ENCODE data around the gene RAB22A. TPM values are rescaled to one million over a fixed set of nuclear protein-coding genes. Genes with fewer than 3 reads are reported as not detected.
"Not testable (repeated sequence)": the region's sequence is repeated elsewhere in the genome, so short reads cannot be mapped to it uniquely, and the experiment has no call there.

The RAB22A gene
- total and polyA plus RNA-seq, 4 donors, result 21.6 to 32.2 (median 23.4) TPM

DNA sequence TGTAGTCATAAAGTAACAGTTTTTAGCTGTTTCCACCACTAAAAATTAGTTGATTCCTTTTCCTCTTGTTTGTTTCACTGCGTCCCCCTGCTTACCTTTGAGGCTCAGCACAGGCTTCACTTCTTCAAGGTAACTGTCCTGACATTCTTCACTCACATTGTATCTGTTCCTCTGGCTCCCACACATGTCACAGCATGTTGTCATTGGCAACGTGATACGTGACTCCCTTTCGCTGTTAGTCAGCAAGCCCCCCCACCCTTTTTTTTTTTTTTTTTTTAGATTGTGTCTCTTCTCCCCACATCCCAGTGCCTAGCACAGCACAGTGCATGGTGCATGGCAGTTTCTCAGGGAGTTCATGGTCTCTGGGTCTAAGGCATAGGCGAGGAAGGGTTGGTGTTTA, 92.8 kb downstream of the RAB22A start:
- no peaks in the 10 kb centered on the region for H3K36me3 ChIP-seq (ENCODE audit: control insufficient read depth, insufficient read depth, low read length)
- H3K9me3 ChIP-seq (ENCODE audit: control insufficient read depth, insufficient read depth, low read length), result no peaks in the 10 kb centered on the region
- H3K27me3 ChIP-seq (ENCODE audit: control insufficient read depth, insufficient read depth, low read length), result no peaks in the 10 kb centered on the region
- H3K4me3 ChIP-seq (ENCODE audit: low read depth, low read length), result no peak overlapping the region
- no peak for DNase-seq (ENCODE audit: low read depth in 4 of 6, low spot score in 6 of 6)
- 67% methylated on average over 2 of the region's 5 CpGs for WGBS (ENCODE audit: insufficient coverage)
- H3K4me1 ChIP-seq (ENCODE audit: control insufficient read depth, insufficient read depth, low read length), result peaks cover 4% of the 10 kb centered on the region
- no peak overlapping the region for H3K27ac ChIP-seq (ENCODE audit: low read depth, low read length)

GRCh38 chr20:58402827-58403226, 93.3 kb downstream of the RAB22A start:
- Histone ChIP-seq H3K36me3 (ENCODE audit: control insufficient read depth, insufficient read depth, low read length) (no peaks in the 10 kb centered on the region), H3K9me3 (ENCODE audit: control insufficient read depth, insufficient read depth, low read length) (no peaks in the 10 kb centered on the region), H3K27me3 (ENCODE audit: control insufficient read depth, insufficient read depth, low read length) (no peaks in the 10 kb centered on the region), H3K4me3 (ENCODE audit: low read depth, low read length) (no peak overlapping the region), H3K4me1 (ENCODE audit: control insufficient read depth, insufficient read depth, low read length) (peaks cover 4% of the 10 kb centered on the region), H3K27ac (ENCODE audit: low read depth, low read length) (no peak overlapping the region)
- WGBS (ENCODE audit: insufficient coverage), result 83% methylated on average over 1 of the region's 5 CpGs
- no peak for DNase-seq (ENCODE audit: low read depth in 4 of 6, low spot score in 6 of 6)

- Histone ChIP-seq H3K9me3 (ENCODE audit: control insufficient read depth, insufficient read depth, low read length) (no peaks in the 10 kb centered on the region), H3K4me1 (ENCODE audit: control insufficient read depth, insufficient read depth, low read length) (peaks cover 4% of the 10 kb centered on the region), H3K27ac (ENCODE audit: low read depth, low read length) (no peak overlapping the region), H3K4me3 (ENCODE audit: low read depth, low read length) (no peak overlapping the region), H3K36me3 (ENCODE audit: control insufficient read depth, insufficient read depth, low read length) (no peaks in the 10 kb centered on the region), H3K27me3 (ENCODE audit: control insufficient read depth, insufficient read depth, low read length) (no peaks in the 10 kb centered on the region)
- 96% methylated on average over 2 of the region's 3 CpGs for WGBS (ENCODE audit: insufficient coverage)
- no peak for DNase-seq (ENCODE audit: low read depth in 4 of 6, low spot score in 6 of 6)
Observed at GRCh38 chr20:58403272-58403671, 93.8 kb downstream of the RAB22A start.

- no peak overlapping the region for H3K27ac ChIP-seq (ENCODE audit: low read depth, low read length)
- no peak for DNase-seq (ENCODE audit: low read depth in 4 of 6, low spot score in 6 of 6)
- no peaks in the 10 kb centered on the region for H3K9me3 ChIP-seq (ENCODE audit: control insufficient read depth, insufficient read depth, low read length)
- WGBS (ENCODE audit: insufficient coverage), result 66% methylated on average over 3 of the region's 11 CpGs
- peaks cover 4% of the 10 kb centered on the region for H3K4me1 ChIP-seq (ENCODE audit: control insufficient read depth, insufficient read depth, low read length)
- H3K36me3 ChIP-seq (ENCODE audit: control insufficient read depth, insufficient read depth, low read length), result no peaks in the 10 kb centered on the region
- no peak overlapping the region for H3K4me3 ChIP-seq (ENCODE audit: low read depth, low read length)
- H3K27me3 ChIP-seq (ENCODE audit: control insufficient read depth, insufficient read depth, low read length), result no peaks in the 10 kb centered on the region
Observed at GRCh38 chr20:58405504-58406291, 96.2 kb downstream of the RAB22A start.

DNA sequence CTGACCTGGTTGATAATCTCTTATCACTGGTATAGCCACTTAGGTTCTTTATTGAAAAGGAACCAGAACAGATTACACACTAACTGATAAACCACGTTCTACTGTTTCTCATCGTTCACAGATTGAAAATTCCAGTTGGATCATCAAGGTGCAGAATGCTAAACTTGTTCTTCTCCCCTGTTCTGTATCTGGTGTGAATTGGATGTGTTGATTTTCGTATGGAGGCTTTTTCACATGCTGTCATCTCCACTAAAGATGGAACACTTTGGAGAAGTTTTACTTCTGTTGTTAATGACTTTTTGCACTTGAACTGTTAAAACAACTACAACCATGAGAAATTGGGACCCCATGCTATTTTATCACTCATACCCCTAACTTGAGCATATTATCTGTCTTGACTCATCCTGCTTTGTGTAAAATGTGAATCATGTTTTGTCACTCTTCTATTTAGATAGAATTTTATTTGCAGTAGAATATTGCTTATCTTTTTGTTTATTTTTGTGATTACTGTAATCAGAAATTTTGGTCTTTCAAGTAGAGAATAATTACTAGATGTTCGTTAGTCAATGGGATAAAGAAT, 97.0 kb downstream of the RAB22A start:
- Histone ChIP-seq H3K27ac (ENCODE audit: low read depth, low read length) (no peak overlapping the region), H3K4me3 (ENCODE audit: low read depth, low read length) (no peak overlapping the region), H3K4me1 (ENCODE audit: control insufficient read depth, insufficient read depth, low read length) (peaks cover 4% of the 10 kb centered on the region), H3K9me3 (ENCODE audit: control insufficient read depth, insufficient read depth, low read length) (no peaks in the 10 kb centered on the region), H3K36me3 (ENCODE audit: control insufficient read depth, insufficient read depth, low read length) (no peaks in the 10 kb centered on the region), H3K27me3 (ENCODE audit: control insufficient read depth, insufficient read depth, low read length) (no peaks in the 10 kb centered on the region)
- DNase-seq (ENCODE audit: low read depth in 4 of 6, low spot score in 6 of 6), result no peak
- WGBS (ENCODE audit: insufficient coverage), result no CpG with 5 or more reads among the region's 4 CpGs

GRCh38 chr20:58407201-58407873, 97.8 kb downstream of the RAB22A start:
- Histone ChIP-seq H3K27ac (ENCODE audit: low read depth, low read length) (no peak overlapping the region), H3K4me3 (ENCODE audit: low read depth, low read length) (no peak overlapping the region), H3K36me3 (ENCODE audit: control insufficient read depth, insufficient read depth, low read length) (no peaks in the 10 kb centered on the region), H3K9me3 (ENCODE audit: control insufficient read depth, insufficient read depth, low read length) (no peaks in the 10 kb centered on the region), H3K4me1 (ENCODE audit: control insufficient read depth, insufficient read depth, low read length) (peaks cover 4% of the 10 kb centered on the region), H3K27me3 (ENCODE audit: control insufficient read depth, insufficient read depth, low read length) (no peaks in the 10 kb centered on the region)
- no CpG with 5 or more reads among the region's 4 CpGs for WGBS (ENCODE audit: insufficient coverage)
- DNase-seq (ENCODE audit: low read depth in 4 of 6, low spot score in 6 of 6), result no peak

DNA sequence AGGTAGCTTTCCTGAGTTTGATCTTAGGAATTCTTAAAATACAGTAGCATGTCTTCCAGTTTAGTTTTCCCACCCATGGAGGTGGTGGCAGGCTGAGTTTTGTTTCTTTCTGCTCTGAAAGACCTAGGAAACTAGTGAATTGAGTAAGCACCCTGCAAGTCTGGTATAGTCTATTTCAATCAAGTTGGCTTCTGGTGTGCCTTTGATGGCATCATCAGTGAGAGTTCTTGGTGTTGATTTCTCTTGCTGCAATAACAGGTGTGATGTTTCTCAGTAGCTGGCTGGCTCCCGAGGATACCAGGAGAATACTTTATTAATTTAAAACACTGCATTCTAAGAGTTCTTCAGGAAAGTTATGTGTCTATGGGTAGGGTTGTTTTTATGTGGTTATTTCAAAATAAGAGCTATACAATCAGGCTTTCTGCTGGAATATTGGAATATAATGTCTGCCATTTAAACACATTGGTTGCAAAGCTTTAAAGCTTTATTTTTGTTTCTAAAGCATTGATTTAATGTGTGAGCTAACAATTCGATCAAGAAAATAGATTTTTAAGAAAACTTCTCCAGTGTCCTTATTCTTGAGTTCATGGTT, 98.5 kb downstream of the RAB22A start:
- no peaks in the 10 kb centered on the region for H3K27me3 ChIP-seq (ENCODE audit: control insufficient read depth, insufficient read depth, low read length)
- H3K27ac ChIP-seq (ENCODE audit: low read depth, low read length), result peak overlapping the region; percentile 3
- H3K36me3 ChIP-seq (ENCODE audit: control insufficient read depth, insufficient read depth, low read length), result no peaks in the 10 kb centered on the region
- H3K9me3 ChIP-seq (ENCODE audit: control insufficient read depth, insufficient read depth, low read length), result no peaks in the 10 kb centered on the region
- no peak for DNase-seq (ENCODE audit: low read depth in 4 of 6, low spot score in 6 of 6)
- peaks cover 4% of the 10 kb centered on the region for H3K4me1 ChIP-seq (ENCODE audit: control insufficient read depth, insufficient read depth, low read length)
- H3K4me3 ChIP-seq (ENCODE audit: low read depth, low read length), result no peak overlapping the region
- WGBS (ENCODE audit: insufficient coverage), result no CpG with 5 or more reads among the region's 2 CpGs

DNA sequence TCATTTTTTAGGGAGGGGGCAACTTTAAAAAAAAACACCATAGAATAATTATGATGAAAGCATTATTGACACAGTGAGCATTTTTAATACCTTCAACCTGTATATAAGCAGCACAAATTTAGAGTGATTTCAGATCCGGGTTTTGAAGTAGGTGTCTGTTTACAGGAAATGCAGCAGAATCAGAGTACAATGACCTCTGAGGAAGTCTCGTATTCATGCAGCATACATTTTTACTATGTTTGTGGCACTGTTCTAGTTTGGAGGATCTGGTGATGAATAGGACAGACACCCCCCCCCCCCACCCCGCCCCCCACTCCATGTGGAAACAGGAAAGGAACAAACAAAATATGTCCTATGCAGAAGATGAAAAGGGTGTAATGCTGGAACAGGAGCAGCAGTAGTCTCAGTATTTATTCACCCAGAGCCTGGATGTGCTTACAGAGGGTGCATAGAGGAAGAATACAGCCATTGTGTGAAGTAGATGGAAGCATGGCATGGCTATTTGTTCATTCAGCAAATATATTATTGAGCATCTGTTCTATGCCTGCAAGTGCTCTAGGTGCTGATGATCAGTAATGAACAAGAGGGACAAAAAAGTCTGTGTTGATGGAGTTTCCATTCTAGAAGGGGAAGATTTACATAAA, 99.2 kb downstream of the RAB22A start:
- peak in 2 of 6 donors; percentile 43 to 58 for DNase-seq (ENCODE audit: low read depth in 4 of 6, low spot score in 6 of 6)
- Histone ChIP-seq H3K4me1 (ENCODE audit: control insufficient read depth, insufficient read depth, low read length) (peaks cover 4% of the 10 kb centered on the region), H3K4me3 (ENCODE audit: low read depth, low read length) (no peak overlapping the region), H3K9me3 (ENCODE audit: control insufficient read depth, insufficient read depth, low read length) (no peaks in the 10 kb centered on the region), H3K36me3 (ENCODE audit: control insufficient read depth, insufficient read depth, low read length) (no peaks in the 10 kb centered on the region), H3K27ac (ENCODE audit: low read depth, low read length) (peak overlapping the region; percentile 6), H3K27me3 (ENCODE audit: control insufficient read depth, insufficient read depth, low read length) (no peaks in the 10 kb centered on the region)
- no CpG with 5 or more reads among the region's 3 CpGs for WGBS (ENCODE audit: insufficient coverage)

GRCh38 chr20:58414216-58414615, 104.7 kb downstream of the RAB22A start:
- H3K4me1 ChIP-seq (ENCODE audit: control insufficient read depth, insufficient read depth, low read length); DNase-seq (ENCODE audit: low read depth in 4 of 6, low spot score in 6 of 6); H3K9me3 ChIP-seq (ENCODE audit: control insufficient read depth, insufficient read depth, low read length); H3K4me3 ChIP-seq (ENCODE audit: low read depth, low read length); H3K27ac ChIP-seq (ENCODE audit: low read depth, low read length); H3K27me3 ChIP-seq (ENCODE audit: control insufficient read depth, insufficient read depth, low read length); H3K36me3 ChIP-seq (ENCODE audit: control insufficient read depth, insufficient read depth, low read length): not testable (repeated sequence)
- WGBS (ENCODE audit: insufficient coverage), result 100% methylated on average over 6 of the region's 35 CpGs

Measured in spinal cord (tissue), 10 donors.